Endothelial cell of umbilical vein (primary cell): Measurements from ENCODE around the gene EVC. TPM values are rescaled to one million over a fixed set of nuclear protein-coding genes. Genes with fewer than 3 reads are reported as not detected.

Experiments used
- BruUV-seq: library from RNA; stranded (reverse); fragments of 400-500 nt; replicated peaks from 2 replicates; lab custom pipeline; 2021; lab: Mats Ljungman, UMichigan
- CTCF ChIA-PET: fragments of 300-600, 350-600 bp; sonication (Branson Sonifier 250); formaldehyde crosslinking; loops from one replicate; lab custom pipeline; 2021; ENCODE audit warnings: antibody characterized with exemption, inconsistent platforms; lab: Charles Lee
- POLR2A ChIA-PET: fragments of 300-600, 350-600 bp; sonication (Branson Sonifier 250); formaldehyde crosslinking; loops from one replicate; lab custom pipeline; 2021; ENCODE audit warnings: antibody characterized with exemption, inconsistent platforms; lab: Charles Lee
- DNase-seq: peaks from one replicate; pipeline ENCODE4 v3.0.0-alpha.2; 2011; ENCODE audit warnings: low read depth, low spot score
- FAIRE-seq: peaks from 2 replicates; lab custom pipeline; 2011; peaks lifted over from hg19 to GRCh38; lab: Jason Lieb, UNC
- H2AFZ ChIP-seq: 2 replicates; pipeline ENCODE4 v1.6.0; 2012; ENCODE audit warnings: low read depth, low read length, control low read depth, inconsistent platforms
- H3K27ac ChIP-seq: 2 replicates; pipeline ENCODE4 v1.5.1; 2011; ENCODE audit warnings: low read depth, mild to moderate bottlenecking, control low read depth, low read length, moderate library complexity; ENCODE audit not compliant: insufficient read depth
- H3K27me3 ChIP-seq, 2 experiments: 2 replicates each; pipeline versions ENCODE4 v1.6.0 to v1.6.1; 2011; ENCODE audit warnings: low read length in 2 of 2, mixed read lengths in 1 of 2; ENCODE audit not compliant: control insufficient read depth in 2 of 2, insufficient read depth in 2 of 2
- H3K36me3 ChIP-seq, 2 experiments: 2 replicates in 1 of 2; 3 replicates in 1 of 2; pipeline ENCODE4 v1.5.1; 2011; ENCODE audit warnings: low read length in 2 of 2, mild to moderate bottlenecking in 1 of 2, moderate library complexity in 1 of 2; ENCODE audit not compliant: control insufficient read depth in 2 of 2, insufficient read depth in 2 of 2; ENCODE audit errors: extremely low read depth in 1 of 2
- H3K4me1 ChIP-seq: 3 replicates; pipeline ENCODE4 v1.5.1; 2011; ENCODE audit warnings: mild to moderate bottlenecking, low read length; ENCODE audit not compliant: control insufficient read depth, insufficient read depth; ENCODE audit errors: extremely low read depth
- H3K4me2 ChIP-seq: 2 replicates; pipeline ENCODE4 v1.6.1; 2011; ENCODE audit warnings: low read length, control low read depth, mixed read lengths; ENCODE audit not compliant: insufficient read depth
- H3K4me3 ChIP-seq, 3 experiments: fragments of 200-600 bp in 1 of 3; sonication (generic), shearing (Covaris generic) in 1 of 3; replicated peaks in 1 of 3; 2 replicates each; pipeline ENCODE4 v1.5.1; 2011 to 2016; ENCODE audit warnings: control low read depth in 3 of 3, low read length in 3 of 3, mild to moderate bottlenecking in 2 of 3, inconsistent platforms in 1 of 3, low read depth in 1 of 3, moderate library complexity in 1 of 3; ENCODE audit not compliant: insufficient read depth in 1 of 3
- H3K79me2 ChIP-seq: 2 replicates; pipeline ENCODE4 v1.6.0; 2012; ENCODE audit warnings: low read length, inconsistent platforms; ENCODE audit not compliant: control insufficient read depth, insufficient read depth
- H3K9ac ChIP-seq: replicated peaks from 2 replicates; pipeline ENCODE3; 2011; ENCODE audit warnings: low read length, control low read depth; ENCODE audit not compliant: insufficient read depth; ENCODE audit errors: extremely low read depth
- H3K9me1 ChIP-seq: replicated peaks from 3 replicates; pipeline ENCODE4 v1.6.0; 2011; ENCODE audit warnings: mild to moderate bottlenecking, low read length; ENCODE audit not compliant: control insufficient read depth, insufficient read depth; ENCODE audit errors: extremely low read depth
- H3K9me3 ChIP-seq: replicated peaks from 2 replicates; pipeline ENCODE4 v1.5.1; 2012; ENCODE audit warnings: low read length, inconsistent platforms; ENCODE audit not compliant: control insufficient read depth, insufficient read depth
- H4K20me1 ChIP-seq: replicated peaks from 2 replicates; pipeline ENCODE3; 2011; ENCODE audit warnings: mild to moderate bottlenecking, low read length; ENCODE audit not compliant: control insufficient read depth, insufficient read depth; ENCODE audit errors: extremely low read depth
- EZH2 ChIP-seq: IDR thresholded peaks from 2 replicates; pipeline ENCODE4 v1.6.1; 2012; ENCODE audit warnings: borderline replicate concordance, low read depth, mild to moderate bottlenecking, moderate library complexity, low read length, inconsistent platforms; ENCODE audit not compliant: severe bottlenecking
- FOS ChIP-seq: IDR thresholded peaks from 2 replicates; pipeline ENCODE4 v1.6.1; 2011; ENCODE audit warnings: mild to moderate bottlenecking, low read length, moderate library complexity, borderline replicate concordance; ENCODE audit not compliant: insufficient read depth
- GATA2 ChIP-seq: IDR thresholded peaks from 2 replicates; pipeline ENCODE4 v1.7.0; 2011; ENCODE audit warnings: low read depth, mild to moderate bottlenecking, moderate library complexity, mixed read lengths, low read length; ENCODE audit not compliant: insufficient read length, insufficient read depth
- JUN ChIP-seq: IDR thresholded peaks from 2 replicates; pipeline ENCODE4 v1.6.1; 2011; ENCODE audit warnings: borderline replicate concordance, low read depth; ENCODE audit not compliant: insufficient read length, insufficient read depth
- MAX ChIP-seq: IDR thresholded peaks from 2 replicates; pipeline ENCODE4 v1.6.1; 2011; ENCODE audit not compliant: insufficient read depth, insufficient read length
- MYC ChIP-seq: IDR thresholded peaks from one replicate; pipeline ENCODE4 v1.6.1; 2011; ENCODE audit warnings: mild to moderate bottlenecking, low read depth, low read length
- POLR2A ChIP-seq: IDR thresholded peaks from 2 replicates; pipeline ENCODE4 v1.6.1; 2012; ENCODE audit warnings: low read depth, mild to moderate bottlenecking, control low read depth, low read length
- POLR2AphosphoS5 ChIP-seq: IDR thresholded peaks from 2 replicates; pipeline ENCODE4 v1.6.1; 2012; ENCODE audit warnings: low read depth, mild to moderate bottlenecking, control low read depth, low read length, moderate library complexity; ENCODE audit not compliant: insufficient read depth
- dilution Hi-C: fragments of 300-500 bp; cut with MboI; formaldehyde crosslinking; loops from one replicate; pipeline ENCODE4 v1.15.0; 2019; ENCODE audit warnings: low sequenced_read_pairs; ENCODE audit not compliant: extremely low pct_ligation_motif_present
- intact Hi-C: fragments of 100-400 bp; cut with micrococcal nuclease; formaldehyde crosslinking; loops from one replicate; pipeline ENCODE4 v1.10.0; 2022
- polyA plus RNA-seq, 4 experiments: library from polyadenylated mRNA; depleted of rRNA in 3 of 4; stranded (reverse) in 3 of 4; unstranded in 1 of 4; fragments of >200 nt; gene quantifications; 2 replicates each; pipeline versions ENCODE4 v1.2.1 to v1.2.3, GENCODE V29; 2011 to 2012; ENCODE audit warnings: missing spikeins in 1 of 4
- total RNA-seq: library from RNA; stranded (reverse); gene quantifications from 2 replicates; pipeline ENCODE4 v1.2.3, GENCODE V29; 2021
- TF ChIP-seq, protein P1 (sequence below), 2 donors: IDR thresholded peaks; 1 replicate in 1 of 2; 2 replicates in 1 of 2; pipeline ENCODE4 v1.5.1; 2011; ENCODE audit warnings: low read length in 2 of 2, mild to moderate bottlenecking in 2 of 2, moderate library complexity in 2 of 2, control low read depth in 1 of 2, inconsistent platforms in 1 of 2, low read depth in 1 of 2; ENCODE audit not compliant: insufficient read depth in 1 of 2; ENCODE audit errors: extremely low read depth in 1 of 2

Gene EVC
- total and polyA plus RNA-seq, 2 donors (not counting 3 experiments of a cell fraction or from before 2014, with no cell fraction given): 6.3 to 31.6 TPM

DNA sequence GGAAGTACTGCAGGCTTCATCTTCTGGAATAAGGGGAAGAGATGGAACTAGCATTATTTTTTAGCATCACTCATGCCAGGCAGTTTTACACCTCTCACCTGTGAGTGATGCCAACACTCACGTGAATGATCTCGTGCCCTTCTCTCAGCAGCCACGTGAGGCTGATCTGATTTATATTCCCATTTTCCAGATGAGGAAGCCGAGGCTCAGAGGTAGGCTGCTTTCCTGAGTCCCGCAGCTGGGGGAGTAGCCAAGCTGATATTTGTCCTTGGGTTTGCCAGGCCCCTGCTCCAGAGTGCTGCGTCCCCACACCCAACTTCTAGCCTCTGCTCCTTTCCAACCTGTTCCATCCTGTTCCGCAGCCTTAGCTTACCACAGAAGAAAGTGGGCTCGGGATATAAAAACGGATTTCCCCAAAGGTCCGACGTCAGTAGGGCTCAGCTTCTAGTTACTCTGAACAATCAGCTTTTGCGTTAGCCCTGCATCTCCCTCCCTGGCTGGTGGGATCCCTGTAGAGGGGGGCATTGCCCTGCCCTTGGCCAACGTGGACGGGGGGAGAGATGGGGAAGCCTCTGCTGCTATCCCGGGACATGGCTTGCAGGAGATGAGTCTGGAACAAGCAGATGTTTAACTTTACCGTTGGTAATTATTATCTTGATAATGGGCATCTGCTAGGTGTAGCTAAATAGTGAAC is 9.3 kb downstream of the EVC start:
- H3K9me3 ChIP-seq: no peaks in the 10 kb centered on the region
- no TSS peak for BruUV-seq
- H3K27me3 ChIP-seq: no peaks in the 10 kb centered on the region
- peaks cover 6% of the 10 kb centered on the region for H3K4me1 ChIP-seq
- TF ChIP-seq JUN (no peak), POLR2A (no peak), GATA2 (no peak), FOS (no peak), MYC (no peak), POLR2AphosphoS5 (no peak), MAX (no peak), EZH2 (no peak)
- TF ChIP-seq, protein P1, sequence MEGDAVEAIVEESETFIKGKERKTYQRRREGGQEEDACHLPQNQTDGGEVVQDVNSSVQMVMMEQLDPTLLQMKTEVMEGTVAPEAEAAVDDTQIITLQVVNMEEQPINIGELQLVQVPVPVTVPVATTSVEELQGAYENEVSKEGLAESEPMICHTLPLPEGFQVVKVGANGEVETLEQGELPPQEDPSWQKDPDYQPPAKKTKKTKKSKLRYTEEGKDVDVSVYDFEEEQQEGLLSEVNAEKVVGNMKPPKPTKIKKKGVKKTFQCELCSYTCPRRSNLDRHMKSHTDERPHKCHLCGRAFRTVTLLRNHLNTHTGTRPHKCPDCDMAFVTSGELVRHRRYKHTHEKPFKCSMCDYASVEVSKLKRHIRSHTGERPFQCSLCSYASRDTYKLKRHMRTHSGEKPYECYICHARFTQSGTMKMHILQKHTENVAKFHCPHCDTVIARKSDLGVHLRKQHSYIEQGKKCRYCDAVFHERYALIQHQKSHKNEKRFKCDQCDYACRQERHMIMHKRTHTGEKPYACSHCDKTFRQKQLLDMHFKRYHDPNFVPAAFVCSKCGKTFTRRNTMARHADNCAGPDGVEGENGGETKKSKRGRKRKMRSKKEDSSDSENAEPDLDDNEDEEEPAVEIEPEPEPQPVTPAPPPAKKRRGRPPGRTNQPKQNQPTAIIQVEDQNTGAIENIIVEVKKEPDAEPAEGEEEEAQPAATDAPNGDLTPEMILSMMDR (IDR thresholded peaks at IDR 0.05; ENCODE audit: extremely low read depth in 1 of 2, insufficient read depth in 1 of 2, low read depth in 1 of 2, low read length in 2 of 2): no peak
- no peaks in the 10 kb centered on the region for H4K20me1 ChIP-seq
- H3K4me2 ChIP-seq: no peak overlapping the region
- no peak for FAIRE-seq
- no peak overlapping the region for H3K9ac ChIP-seq
- H3K79me2 ChIP-seq: peaks cover 8% of the 10 kb centered on the region
- POLR2A ChIA-PET: no interaction called here
- H3K36me3 ChIP-seq: peaks cover 3 to 4% of the 10 kb centered on the region in 2 experiments
- dilution Hi-C loops: no loop called here
- H3K4me3 ChIP-seq: no peak overlapping the region
- DNase-seq: no peak
- no peak overlapping the region for H2AFZ ChIP-seq
- CTCF ChIA-PET: no interaction called here
- H3K9me1 ChIP-seq: no peaks in the 10 kb centered on the region
- intact Hi-C loops: no loop called here
- no peak overlapping the region for H3K27ac ChIP-seq
